Transverse colon (tissue), 4 donors: ENCODE data around the gene SYT10. TPM values are rescaled to one million over a fixed set of nuclear protein-coding genes. Genes with fewer than 3 reads are reported as not detected.
"Not testable (repeated sequence)": the region's sequence is repeated elsewhere in the genome, so short reads cannot be mapped to it uniquely, and the experiment has no call there.

Experiments
- DNase-seq: peaks from one replicate; pipeline ENCODE4 v3.0.0-alpha.2; 2019
- H3K27ac ChIP-seq, 4 donors: fragments of 200-600 bp; sonication (generic); 2 replicates each; pipeline ENCODE4 v1.5.1; 2016 to 2018; ENCODE audit warnings: inconsistent platforms in 4 of 4
- H3K27me3 ChIP-seq: fragments of 200-600 bp; sonication (generic); 2 replicates; pipeline ENCODE4 v1.5.1; 2017; ENCODE audit warnings: inconsistent platforms
- H3K36me3 ChIP-seq, 4 donors: fragments of 200-600 bp; sonication (generic); 2 replicates each; pipeline ENCODE4 v1.5.1; 2017 to 2019; ENCODE audit warnings: inconsistent platforms in 4 of 4
- H3K4me1 ChIP-seq, 4 donors: fragments of 200-600 bp; sonication (generic); 2 replicates each; pipeline ENCODE4 v1.5.1; 2017 to 2020; ENCODE audit warnings: inconsistent platforms in 4 of 4
- H3K4me3 ChIP-seq, 4 donors: fragments of 200-600 bp; sonication (generic); 1 replicate in 1 of 4; 2 replicates in 3 of 4; pipeline versions ENCODE4 v1.5.1 to v1.6.1; 2017 to 2019; ENCODE audit warnings: inconsistent platforms in 4 of 4
- H3K9me3 ChIP-seq, 2 donors: fragments of 200-600 bp; sonication (generic); 2 replicates each; pipeline ENCODE4 v1.5.1; 2017 to 2019; ENCODE audit warnings: inconsistent platforms in 2 of 2
- EP300 ChIP-seq: sonication (generic); formaldehyde crosslinking; IDR thresholded peaks from one replicate; pipeline ENCODE4 v1.6.1; 2017; ENCODE audit warnings: antibody characterized with exemption, low read depth
- POLR2A ChIP-seq: fragments of 450-650 bp; IDR thresholded peaks from one replicate; pipeline ENCODE4 v1.6.1; 2016; ENCODE audit warnings: antibody characterized with exemption, mild to moderate bottlenecking, moderate library complexity
- POLR2AphosphoS5 ChIP-seq, 3 donors: sonication (generic); formaldehyde crosslinking; IDR thresholded peaks; one replicate each; pipeline ENCODE4 v1.6.1; 2016; ENCODE audit warnings: antibody characterized with exemption in 3 of 3
- WGBS, 2 donors: methylation state at CpG; one replicate each; pipeline ENCODE4 v1.1.5; 2018; ENCODE audit warnings: low coverage in 1 of 2; 5-methylcytosine and 5-hydroxymethylcytosine counted together
- in situ Hi-C, 4 donors: fragments of 200-750 bp; cut with MboI; loops; one replicate each; pipeline versions ENCODE4 v1.15.0 to v1.15.1; 2017; ENCODE audit warnings: low sequenced_read_pairs in 3 of 4, low pct_ligation_motif_present in 1 of 4, low pct_unique_long_range_greater_than_20kb in 1 of 4
- intact Hi-C: fragments of 100-400 bp; cut with DNase I; formaldehyde crosslinking; loops from one replicate; pipeline ENCODE4 v1.15.1; 2023; ENCODE audit warnings: low total_unique reads
- total RNA-seq, 4 donors: library from RNA; depleted of rRNA; stranded (reverse); fragments of >200 nt; gene quantifications; one replicate each; pipeline ENCODE4 v1.1.0, GENCODE V29; 2016
- TF ChIP-seq, protein P1 (sequence below), 5 experiments: fragments of 200-600 bp in 3 of 5; fragments of 450-650 bp in 2 of 5; sonication (generic) in 3 of 5; IDR thresholded peaks; 1 replicate in 2 of 5; 2 replicates in 3 of 5; pipeline ENCODE4 v1.5.1; 2016 to 2017; ENCODE audit warnings: antibody characterized with exemption in 5 of 5, inconsistent platforms in 3 of 5, mild to moderate bottlenecking in 2 of 5, moderate library complexity in 1 of 5

The SYT10 gene
- total RNA-seq, 4 donors from 2014 or later, result 0.48 to 1.6 (median 0.96) TPM; not detected in 1

DNA sequence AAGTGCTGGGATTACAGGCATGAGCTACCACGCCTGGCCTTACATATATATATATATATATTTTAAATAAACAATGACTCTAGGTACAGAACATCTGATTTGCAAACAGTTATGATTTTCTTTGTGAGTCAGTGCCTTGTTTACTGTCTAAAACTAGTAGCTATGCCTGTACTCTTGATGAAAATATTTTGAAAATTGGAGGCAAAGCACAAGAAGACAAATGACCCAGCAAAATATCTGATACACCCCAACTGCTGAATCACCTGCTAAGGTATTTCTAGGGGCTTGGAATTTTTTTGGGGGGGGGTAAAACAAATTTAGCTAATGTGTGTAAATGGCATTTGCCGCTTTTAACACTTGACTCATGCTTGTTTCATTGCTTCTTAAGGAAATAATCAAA lies 69.3 kb downstream of the SYT10 start:
- intact Hi-C loops (no loop called here), in situ Hi-C loops (no loop called here)
- WGBS, 2 donors, result 43 to 52% methylated on average over 2 of the region's 2 CpGs

DNA sequence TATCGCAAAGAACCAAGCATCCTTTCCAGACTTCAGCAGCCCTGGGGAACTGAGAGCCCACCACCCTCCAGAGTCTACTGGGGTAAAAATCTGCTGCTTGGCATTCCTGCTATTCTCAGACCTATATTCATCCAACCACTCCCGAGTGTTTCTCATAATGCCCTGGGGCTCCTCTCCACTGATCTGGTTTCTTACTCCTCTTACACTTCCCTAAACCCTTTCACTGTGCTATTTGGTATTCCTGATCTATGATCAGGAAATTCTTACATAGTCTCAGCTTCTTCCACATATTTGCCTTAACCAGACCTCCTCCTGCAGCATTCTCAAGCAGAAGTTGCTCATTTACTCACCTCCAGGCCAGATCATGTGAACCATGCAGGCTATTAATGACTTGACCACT lies 82.4 kb downstream of the SYT10 start:
- 78 to 92% methylated on average over 2 of the region's 2 CpGs for WGBS, 2 donors
- Histone ChIP-seq H3K27me3 (no peaks in the 10 kb centered on the region), H3K4me1 (no peaks in the 10 kb centered on the region), H3K4me3 (no peak overlapping the region), H3K36me3 (no peaks in the 10 kb centered on the region), H3K27ac (no peak overlapping the region), H3K9me3 (no peaks in the 10 kb centered on the region)
- no peak for DNase-seq
- in situ Hi-C loops, result no loop called here
- intact Hi-C loops, result no loop called here
- TF ChIP-seq EP300 (no peak), POLR2AphosphoS5 (IDR thresholded peaks at IDR 0.05) (no peak), POLR2A (no peak)
- TF ChIP-seq, protein P1, sequence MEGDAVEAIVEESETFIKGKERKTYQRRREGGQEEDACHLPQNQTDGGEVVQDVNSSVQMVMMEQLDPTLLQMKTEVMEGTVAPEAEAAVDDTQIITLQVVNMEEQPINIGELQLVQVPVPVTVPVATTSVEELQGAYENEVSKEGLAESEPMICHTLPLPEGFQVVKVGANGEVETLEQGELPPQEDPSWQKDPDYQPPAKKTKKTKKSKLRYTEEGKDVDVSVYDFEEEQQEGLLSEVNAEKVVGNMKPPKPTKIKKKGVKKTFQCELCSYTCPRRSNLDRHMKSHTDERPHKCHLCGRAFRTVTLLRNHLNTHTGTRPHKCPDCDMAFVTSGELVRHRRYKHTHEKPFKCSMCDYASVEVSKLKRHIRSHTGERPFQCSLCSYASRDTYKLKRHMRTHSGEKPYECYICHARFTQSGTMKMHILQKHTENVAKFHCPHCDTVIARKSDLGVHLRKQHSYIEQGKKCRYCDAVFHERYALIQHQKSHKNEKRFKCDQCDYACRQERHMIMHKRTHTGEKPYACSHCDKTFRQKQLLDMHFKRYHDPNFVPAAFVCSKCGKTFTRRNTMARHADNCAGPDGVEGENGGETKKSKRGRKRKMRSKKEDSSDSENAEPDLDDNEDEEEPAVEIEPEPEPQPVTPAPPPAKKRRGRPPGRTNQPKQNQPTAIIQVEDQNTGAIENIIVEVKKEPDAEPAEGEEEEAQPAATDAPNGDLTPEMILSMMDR (IDR thresholded peaks at IDR 0.05), result no peak

More for the DNA sequence above, 69.3 kb downstream of the SYT10 start:
- H3K27ac ChIP-seq, result no peak overlapping the region
- H3K27me3 ChIP-seq, result no peaks in the 10 kb centered on the region
- H3K36me3 ChIP-seq, result no peaks in the 10 kb centered on the region
- no peaks in the 10 kb centered on the region for H3K9me3 ChIP-seq
- H3K4me3 ChIP-seq, result no peak overlapping the region
- H3K4me1 ChIP-seq, result no peaks in the 10 kb centered on the region
- TF ChIP-seq EP300, result no peak
- DNase-seq, result no peak

DNA sequence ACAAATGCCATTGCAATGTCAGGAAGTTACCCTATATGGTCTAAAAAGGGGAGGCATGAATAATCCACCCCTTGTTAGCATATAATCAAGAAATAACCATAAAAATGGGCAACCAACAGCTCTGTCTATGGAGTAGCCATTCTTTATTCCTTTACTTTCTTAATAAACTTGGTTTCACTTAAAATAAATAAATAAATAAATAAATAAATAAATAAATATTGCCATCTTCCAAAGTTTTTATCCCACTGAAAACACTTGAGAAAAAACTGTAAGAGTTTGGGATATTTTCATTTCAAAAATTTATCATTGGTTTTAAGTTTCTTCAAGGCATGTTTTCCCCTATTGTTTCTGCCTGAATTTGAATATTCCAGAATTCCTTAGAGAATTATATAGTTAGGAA lies 89.8 kb downstream of the SYT10 start:
- no peaks in the 10 kb centered on the region for H3K4me1 ChIP-seq
- no peak overlapping the region for H3K27ac ChIP-seq
- in situ Hi-C loops (no loop called here), intact Hi-C loops (no loop called here)
- H3K36me3 ChIP-seq, result no peaks in the 10 kb centered on the region
- TF ChIP-seq, protein P1 (IDR thresholded peaks at IDR 0.05), result no peak
- no peak for TF ChIP-seq POLR2A
- no peak for TF ChIP-seq POLR2AphosphoS5 (IDR thresholded peaks at IDR 0.05)
- no peak for TF ChIP-seq EP300
- no peak overlapping the region for H3K4me3 ChIP-seq
- H3K27me3 ChIP-seq, result no peaks in the 10 kb centered on the region
- no peak for DNase-seq
- H3K9me3 ChIP-seq, result no peaks in the 10 kb centered on the region

DNA sequence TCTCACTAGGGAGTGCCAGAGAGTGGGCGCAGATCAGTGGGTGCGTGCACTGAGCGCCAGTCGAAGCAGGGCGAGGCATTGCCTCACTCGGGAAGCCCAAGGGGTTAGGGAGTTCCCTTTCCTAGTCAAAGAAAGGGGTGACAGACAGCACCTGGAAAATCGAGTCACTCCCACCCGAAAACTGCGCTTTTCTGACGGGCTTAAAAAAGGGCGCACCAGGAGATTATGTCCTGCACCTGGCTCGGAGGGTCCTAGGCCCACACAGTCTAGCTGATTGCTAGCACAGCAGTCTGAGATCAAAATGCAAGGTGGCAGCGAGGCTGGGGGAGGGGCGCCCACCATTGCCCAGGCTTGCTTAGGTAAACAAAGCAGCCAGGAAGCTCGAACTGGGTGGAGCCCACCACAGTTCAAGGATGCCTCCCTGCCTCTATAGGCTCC lies 107.6 kb downstream of the SYT10 start:
- intact Hi-C loops, H3K36me3 ChIP-seq, H3K9me3 ChIP-seq, DNase-seq, H3K27ac ChIP-seq, H3K27me3 ChIP-seq, H3K4me1 ChIP-seq, in situ Hi-C loops, H3K4me3 ChIP-seq: not testable (repeated sequence)
- WGBS, 2 donors, result 84 to 87% methylated on average over 7 to 15 of the region's 15 CpGs

DNA sequence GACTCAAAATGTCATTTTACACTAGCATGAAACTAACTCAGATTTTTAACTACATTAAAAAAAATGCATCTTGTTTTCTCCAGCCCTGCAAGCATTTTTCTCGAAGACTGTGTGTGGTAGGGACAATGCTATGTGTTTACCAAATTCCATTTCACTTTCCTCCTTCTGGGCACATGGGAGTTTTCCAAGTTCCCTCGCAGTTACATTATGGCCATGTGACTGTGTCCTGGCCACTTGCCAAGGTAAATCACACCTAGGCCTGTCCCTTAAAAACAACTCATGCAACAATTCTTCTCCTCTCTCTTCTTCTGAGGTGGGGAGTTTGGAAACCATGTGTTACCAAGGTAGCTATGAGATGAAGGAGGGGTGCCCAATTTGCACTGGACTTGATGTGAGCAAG lies 108.7 kb downstream of the SYT10 start:
- in situ Hi-C loops, result no loop called here
- no peaks in the 10 kb centered on the region for H3K36me3 ChIP-seq
- no peak overlapping the region for H3K4me3 ChIP-seq
- TF ChIP-seq, protein P1 (IDR thresholded peaks at IDR 0.05), result no peak
- TF ChIP-seq EP300 (no peak), POLR2AphosphoS5 (IDR thresholded peaks at IDR 0.05) (no peak), POLR2A (no peak)
- no peaks in the 10 kb centered on the region for H3K27me3 ChIP-seq
- no peak for DNase-seq
- no peak overlapping the region for H3K27ac ChIP-seq
- H3K9me3 ChIP-seq, result no peaks in the 10 kb centered on the region
- intact Hi-C loops, result no loop called here
- 27% methylated on average over 2 of the region's 2 CpGs for WGBS, 2 donors
- no peaks in the 10 kb centered on the region for H3K4me1 ChIP-seq
